Coronary artery (tissue), 2 donors: ENCODE measurements around the gene EVA1C.

ENCODE experiments used
- DNase-seq: peaks from one replicate; pipeline ENCODE4 v3.0.0-alpha.2; 2017; ENCODE audit warnings: low spot score
- H3K27ac ChIP-seq, 2 donors: fragments of 200-600 bp; sonication (generic); one replicate each; pipeline ENCODE4 v1.5.1; 2016 to 2019
- H3K4me3 ChIP-seq: fragments of 200-600 bp; sonication (generic); 2 replicates; pipeline ENCODE4 v1.5.1; 2016; ENCODE audit warnings: mild to moderate bottlenecking, moderate library complexity
- TF ChIP-seq, protein P1 (sequence below): fragments of 200-600 bp; sonication (generic); IDR thresholded peaks from one replicate; pipeline ENCODE4 v1.5.1; 2019; ENCODE audit warnings: antibody characterized with exemption

Gene EVA1C

DNA sequence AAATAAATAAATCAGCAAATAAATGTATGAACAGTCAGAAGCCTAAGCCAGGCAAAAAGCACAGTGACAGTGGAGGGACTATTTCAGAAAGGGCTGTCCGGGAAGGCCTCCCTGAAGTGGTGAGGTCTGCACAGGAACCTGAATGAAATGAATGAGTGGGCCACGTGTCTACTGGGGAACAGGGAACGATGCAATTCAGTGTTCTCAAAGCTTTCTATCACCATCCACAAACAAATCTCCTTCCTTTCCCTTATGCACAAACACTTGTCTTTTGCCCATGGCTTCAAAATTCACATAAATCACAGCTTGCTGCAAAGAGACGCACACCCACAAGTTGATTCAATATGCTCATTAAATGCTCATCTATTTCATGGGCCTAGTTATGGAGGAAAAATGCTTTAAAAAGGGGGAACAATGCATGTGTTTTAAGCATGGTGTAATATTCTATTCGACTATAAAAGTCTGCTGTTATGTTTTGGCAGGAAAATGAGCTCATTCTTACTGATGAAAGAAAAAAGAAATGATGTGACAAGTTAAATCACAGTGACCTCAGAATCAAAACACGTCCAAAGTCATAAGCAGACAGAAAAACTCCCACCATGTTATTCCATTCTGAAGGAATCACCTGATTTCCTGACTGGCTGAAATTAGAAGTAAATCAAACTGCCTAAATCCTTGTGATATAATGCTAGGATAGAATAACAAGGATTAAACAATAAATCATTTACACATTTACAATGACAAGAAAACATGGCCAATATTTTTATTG, 41.3 kb upstream of the EVA1C start:
- DNase-seq = no peak
- peak overlapping the region in 1 of 2 donors; percentile 38 for H3K27ac ChIP-seq
- TF ChIP-seq, protein P1, sequence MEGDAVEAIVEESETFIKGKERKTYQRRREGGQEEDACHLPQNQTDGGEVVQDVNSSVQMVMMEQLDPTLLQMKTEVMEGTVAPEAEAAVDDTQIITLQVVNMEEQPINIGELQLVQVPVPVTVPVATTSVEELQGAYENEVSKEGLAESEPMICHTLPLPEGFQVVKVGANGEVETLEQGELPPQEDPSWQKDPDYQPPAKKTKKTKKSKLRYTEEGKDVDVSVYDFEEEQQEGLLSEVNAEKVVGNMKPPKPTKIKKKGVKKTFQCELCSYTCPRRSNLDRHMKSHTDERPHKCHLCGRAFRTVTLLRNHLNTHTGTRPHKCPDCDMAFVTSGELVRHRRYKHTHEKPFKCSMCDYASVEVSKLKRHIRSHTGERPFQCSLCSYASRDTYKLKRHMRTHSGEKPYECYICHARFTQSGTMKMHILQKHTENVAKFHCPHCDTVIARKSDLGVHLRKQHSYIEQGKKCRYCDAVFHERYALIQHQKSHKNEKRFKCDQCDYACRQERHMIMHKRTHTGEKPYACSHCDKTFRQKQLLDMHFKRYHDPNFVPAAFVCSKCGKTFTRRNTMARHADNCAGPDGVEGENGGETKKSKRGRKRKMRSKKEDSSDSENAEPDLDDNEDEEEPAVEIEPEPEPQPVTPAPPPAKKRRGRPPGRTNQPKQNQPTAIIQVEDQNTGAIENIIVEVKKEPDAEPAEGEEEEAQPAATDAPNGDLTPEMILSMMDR = no peak
- H3K4me3 ChIP-seq = no peak overlapping the region

DNA sequence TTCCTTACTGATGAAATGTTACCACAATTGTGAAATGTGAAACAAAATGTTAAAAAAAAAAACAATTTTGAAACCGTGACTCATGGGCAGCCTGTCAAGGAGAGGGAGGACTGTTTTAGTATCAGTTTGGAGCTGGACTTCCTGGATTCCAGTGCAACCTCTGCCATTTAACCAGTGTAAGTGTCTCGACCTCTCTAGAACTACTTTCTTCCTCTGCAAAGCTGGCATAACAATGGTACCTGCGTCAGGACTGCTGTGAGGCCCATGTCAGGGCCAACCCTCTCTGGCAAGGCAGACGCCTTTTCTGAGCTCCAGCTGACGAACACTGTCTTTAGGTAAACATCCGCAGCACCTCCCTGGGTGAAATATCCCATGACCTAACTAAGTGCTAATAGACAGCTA, 40.6 kb upstream of the EVA1C start:
- TF ChIP-seq, protein P1 = no peak
- no peak overlapping the region for H3K4me3 ChIP-seq
- no peak for DNase-seq
- peak overlapping the region; percentile 24 to 74 for H3K27ac ChIP-seq

DNA sequence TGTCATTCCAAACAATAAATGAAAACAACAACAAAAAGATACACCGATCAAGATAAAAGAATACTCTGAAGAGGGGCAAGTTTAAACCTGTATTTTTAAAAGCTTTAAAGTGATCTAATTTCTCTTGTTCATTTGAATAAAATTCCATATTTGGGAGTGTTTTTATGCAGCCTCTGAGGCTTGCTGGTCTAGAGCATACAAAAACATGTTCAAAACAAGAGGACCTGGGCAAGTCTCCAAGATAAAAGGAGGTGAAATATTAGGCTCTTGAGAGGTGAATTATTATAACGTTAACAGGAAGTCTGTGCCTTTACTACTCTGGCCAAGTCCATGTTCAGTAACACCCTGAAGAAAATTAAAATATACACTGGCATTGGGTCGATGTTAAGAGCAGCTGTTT, 39.8 kb upstream of the EVA1C start:
- H3K4me3 ChIP-seq = no peak overlapping the region
- TF ChIP-seq, protein P1 = no peak
- no peak overlapping the region for H3K27ac ChIP-seq
- no peak for DNase-seq

DNA sequence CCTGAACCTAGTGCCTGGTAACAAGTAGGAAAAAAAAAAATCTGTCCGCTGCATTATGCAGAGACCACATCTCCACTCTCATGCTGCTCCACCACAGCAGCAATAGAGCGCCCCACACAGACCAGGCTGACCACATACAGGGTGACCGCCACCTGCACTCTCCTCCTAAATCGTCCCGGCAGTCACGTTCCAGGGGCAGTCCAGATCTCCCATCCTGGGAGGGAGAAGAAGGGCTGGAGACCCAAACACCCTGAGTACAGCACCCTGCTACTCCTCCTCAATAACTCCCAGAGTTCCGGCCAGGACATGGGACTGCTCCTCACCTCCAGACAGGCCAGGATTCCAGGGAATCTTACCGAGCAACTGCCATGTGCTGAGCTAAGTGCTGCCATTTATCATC, 35.0 kb upstream of the EVA1C start:
- TF ChIP-seq, protein P1 = no peak
- DNase-seq = no peak
- Histone ChIP-seq H3K4me3 (no peak overlapping the region), H3K27ac (no peak overlapping the region)

DNA sequence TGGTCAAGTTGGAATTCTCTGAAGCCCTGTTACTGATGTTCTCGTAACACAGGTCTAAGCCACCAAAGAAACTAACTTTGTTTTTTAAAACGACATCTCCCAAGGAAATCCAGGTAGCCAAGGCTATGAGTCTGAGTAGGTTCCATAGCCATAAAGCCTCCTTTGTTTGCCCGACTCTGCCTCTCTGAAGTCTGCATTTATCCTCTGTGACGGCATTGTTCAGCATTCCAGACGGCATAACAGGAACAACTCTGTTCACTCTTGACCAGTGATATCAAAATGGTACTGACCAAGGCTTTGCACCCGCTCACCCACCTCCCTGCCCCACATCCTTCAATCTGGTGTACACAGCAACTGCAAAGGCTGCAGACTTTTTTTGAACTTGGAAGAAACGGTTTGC, 34.5 kb upstream of the EVA1C start:
- H3K4me3 ChIP-seq = no peak overlapping the region
- DNase-seq = no peak
- H3K27ac ChIP-seq = no peak overlapping the region
- TF ChIP-seq, protein P1 = no peak

DNA sequence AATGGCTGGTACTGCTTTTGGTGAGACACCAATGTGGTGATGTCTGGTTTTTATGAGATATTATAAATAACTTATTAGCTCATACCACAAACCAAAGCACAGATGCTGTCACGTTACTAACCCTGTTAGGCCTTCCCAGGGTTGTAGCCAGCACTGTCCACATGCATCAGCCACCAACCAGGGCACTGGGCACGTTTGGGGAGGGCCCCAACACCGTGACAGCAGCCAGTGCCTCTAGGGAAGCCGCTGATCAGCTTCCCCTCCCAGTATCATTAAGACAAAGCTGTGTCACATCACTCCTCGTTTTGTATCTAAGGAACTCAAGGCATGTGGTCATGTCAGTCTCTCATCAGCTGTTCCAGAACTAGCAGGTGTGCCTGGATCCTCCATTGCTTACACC, 33.5 kb upstream of the EVA1C start:
- no peak overlapping the region for H3K4me3 ChIP-seq
- DNase-seq = no peak
- peak overlapping the region in 1 of 2 donors; percentile 51 for H3K27ac ChIP-seq
- TF ChIP-seq, protein P1 = no peak

DNA sequence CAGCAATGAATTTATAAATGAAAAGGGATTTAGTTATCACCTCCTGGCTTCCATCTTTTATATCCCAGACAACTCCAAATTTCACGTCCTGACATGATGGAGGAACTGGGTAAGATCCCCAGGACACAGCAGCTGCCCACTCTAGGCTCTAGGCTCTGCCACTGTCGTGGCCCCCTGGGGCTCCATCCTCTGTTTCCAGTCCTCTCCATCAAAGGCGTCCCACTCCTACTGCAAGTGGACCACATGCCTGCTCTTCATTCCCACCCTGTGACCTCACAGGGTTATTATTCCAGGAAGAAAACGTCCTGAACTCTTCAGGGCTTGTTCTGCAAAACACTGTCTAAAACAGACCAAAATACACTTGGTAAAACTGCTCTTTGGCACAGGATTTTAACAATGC, 31.6 kb upstream of the EVA1C start:
- TF ChIP-seq, protein P1 = no peak
- H3K27ac ChIP-seq = peak overlapping the region; percentile 26 to 67
- DNase-seq = no peak
- no peak overlapping the region for H3K4me3 ChIP-seq
